ENCODE results near the gene MEGF6. TPM values are rescaled to one million over a fixed set of nuclear protein-coding genes. Genes with fewer than 3 reads are reported as not detected.
"Not testable (repeated sequence)": the region's sequence is repeated elsewhere in the genome, so short reads cannot be mapped to it uniquely, and the experiment has no call there.

Gene MEGF6
- total RNA-seq, 2 donors from 2014 or later, result 63.1 to 63.8 TPM

DNA sequence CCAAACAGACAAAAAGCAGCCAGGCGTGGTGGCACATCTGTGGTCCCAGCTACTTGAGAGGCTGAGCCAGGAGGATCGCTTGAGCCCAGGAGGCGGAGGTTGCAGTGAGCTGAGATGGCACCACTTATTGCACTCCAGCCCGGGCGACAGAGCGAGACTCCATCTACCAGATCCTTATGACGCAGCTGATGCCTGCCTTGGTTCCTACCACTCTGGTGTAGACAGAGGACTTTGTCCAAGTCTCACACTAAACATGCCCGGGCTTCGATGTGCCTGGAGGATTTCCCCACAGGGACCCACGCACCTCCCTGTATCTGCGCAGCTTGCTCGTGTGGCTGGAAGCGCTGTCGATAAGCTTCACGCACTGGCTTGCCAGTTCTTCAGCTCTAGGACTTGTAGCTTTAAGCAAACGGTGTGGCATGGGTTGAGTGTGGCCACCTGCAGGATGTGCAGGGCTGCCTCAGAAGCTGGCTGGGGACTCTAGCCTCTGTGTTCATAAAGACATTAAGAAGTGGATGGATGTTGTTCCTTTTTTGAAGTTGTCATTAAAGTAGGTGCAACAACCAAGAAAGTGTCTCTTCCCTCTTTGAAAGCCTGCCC, 18.4 kb upstream of the MEGF6 start:
- Mint-ChIP-seq H3K27ac (no peak overlapping the region), H3K4me3 (no peak overlapping the region), H3K36me3 (ENCODE audit: low read depth) (no peaks in the 10 kb centered on the region), H3K4me1 (peaks cover 7% of the 10 kb centered on the region), H3K27me3 (no peaks in the 10 kb centered on the region)
- ATAC-seq, result no peak
- DNase-seq, result no peak
- H3K9me3 ChIP-seq (ENCODE audit: control insufficient read depth, low read length, poor library complexity, severe bottlenecking), result no peaks in the 10 kb centered on the region

DNA sequence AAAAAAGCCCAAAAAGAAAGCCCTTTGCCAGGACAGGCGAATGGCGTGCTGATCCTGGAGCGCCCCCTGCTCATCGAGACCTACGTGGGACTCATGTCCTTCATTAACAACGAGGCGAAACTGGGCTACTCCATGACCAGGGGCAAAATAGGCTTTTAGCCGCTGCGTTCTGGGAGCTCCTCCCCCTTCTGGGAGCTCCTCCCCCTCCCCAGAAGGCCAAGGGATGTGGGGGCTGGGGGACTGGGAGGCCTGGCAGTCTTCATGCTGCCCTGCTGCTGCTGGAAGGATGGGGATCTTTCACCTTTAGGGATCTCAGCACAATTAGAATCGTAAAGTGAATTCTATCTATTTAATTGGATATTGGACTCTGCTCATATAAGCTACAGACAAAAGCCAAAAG, 17.1 kb upstream of the MEGF6 start:
- H3K9me3 ChIP-seq (ENCODE audit: control insufficient read depth, low read length, poor library complexity, severe bottlenecking), result no peaks in the 10 kb centered on the region
- Mint-ChIP-seq H3K27me3 (no peaks in the 10 kb centered on the region), H3K36me3 (ENCODE audit: low read depth) (no peaks in the 10 kb centered on the region), H3K4me3 (no peak overlapping the region), H3K27ac (peak overlapping the region; percentile 32), H3K4me1 (peaks cover 19% of the 10 kb centered on the region)
- ATAC-seq (no peak), DNase-seq (no peak)

GRCh38 chr1:3627515-3628253, 16.4 kb upstream of the MEGF6 start:
- no peak overlapping the region for H3K4me3 Mint-ChIP-seq

DNA sequence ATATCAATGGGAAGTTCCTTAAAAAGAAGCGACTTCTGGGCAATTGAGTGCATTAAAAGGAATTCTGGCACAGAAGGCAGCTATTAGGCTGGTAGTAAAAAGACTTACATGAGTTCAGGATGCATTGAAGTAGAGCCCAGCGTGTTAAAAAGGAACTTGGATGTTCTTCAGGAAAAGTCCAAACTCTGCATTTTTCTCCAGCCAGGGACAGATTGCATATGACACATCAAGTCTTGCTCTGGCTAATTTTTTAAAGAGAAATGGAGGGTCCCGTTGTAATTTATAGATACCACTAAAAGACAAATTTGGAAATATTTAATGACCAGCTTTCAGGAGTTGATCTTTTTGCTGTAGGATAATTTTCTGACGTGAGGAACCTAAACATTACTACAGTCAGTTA, 14.7 kb upstream of the MEGF6 start:
- H3K9me3 ChIP-seq (ENCODE audit: control insufficient read depth, low read length, poor library complexity, severe bottlenecking), result no peaks in the 10 kb centered on the region
- Mint-ChIP-seq H3K36me3 (ENCODE audit: low read depth) (no peaks in the 10 kb centered on the region), H3K4me3 (peak overlapping the region; percentile 99), H3K27ac (peak overlapping the region; percentile 60), H3K27me3 (no peaks in the 10 kb centered on the region), H3K4me1 (peaks cover 33% of the 10 kb centered on the region)
- no peak for ATAC-seq
- no peak for DNase-seq

More at GRCh38 chr1:3627515-3628253, 16.4 kb upstream of the MEGF6 start:
- no peaks in the 10 kb centered on the region for H3K27me3 Mint-ChIP-seq
- H3K9me3 ChIP-seq (ENCODE audit: control insufficient read depth, low read length, poor library complexity, severe bottlenecking), result no peaks in the 10 kb centered on the region
- peak overlapping the region; percentile 32 for H3K27ac Mint-ChIP-seq
- DNase-seq (no peak), ATAC-seq (no peak)
- no peaks in the 10 kb centered on the region for H3K36me3 Mint-ChIP-seq (ENCODE audit: low read depth)
- H3K4me1 Mint-ChIP-seq, result peaks cover 27% of the 10 kb centered on the region

DNA sequence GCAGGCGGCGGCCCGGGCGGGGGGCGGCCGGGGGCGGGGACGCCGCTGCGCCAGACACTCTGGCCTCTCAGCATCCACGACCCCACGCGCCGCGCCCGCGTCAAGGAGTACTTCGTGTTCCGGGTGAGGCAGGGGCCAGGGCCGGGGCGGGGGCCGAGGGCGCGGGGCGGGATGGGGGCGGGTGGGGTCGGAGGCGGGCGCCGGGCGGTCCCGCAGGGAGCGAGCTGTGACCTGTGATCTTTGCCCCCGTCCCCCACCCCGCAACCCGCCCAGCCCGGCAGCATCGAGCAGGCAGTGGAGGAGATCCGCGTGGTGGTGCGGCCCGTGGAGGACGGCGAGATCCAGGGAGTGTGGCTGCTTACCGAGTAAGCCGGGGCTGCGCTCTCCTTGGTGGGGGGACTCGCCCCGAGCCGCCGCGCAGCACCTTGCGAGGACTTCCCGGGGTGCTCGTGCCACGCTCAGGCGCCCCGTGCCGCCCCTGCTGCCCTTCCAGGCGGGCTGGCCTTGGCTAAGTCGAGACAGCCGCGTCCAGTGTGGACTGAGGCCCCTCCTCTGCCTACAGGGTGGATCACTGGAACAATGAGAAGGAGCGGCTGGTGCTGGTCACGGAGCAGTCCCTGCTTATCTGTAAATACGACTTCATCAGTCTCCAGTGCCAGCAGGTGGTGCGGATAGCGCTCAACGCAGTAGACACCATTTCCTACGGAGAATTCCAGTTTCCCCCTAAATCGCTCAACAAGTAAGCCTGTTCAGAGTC, 14.0 kb upstream of the MEGF6 start:
- H3K9me3 ChIP-seq (ENCODE audit: control insufficient read depth, low read length, poor library complexity, severe bottlenecking), result no peaks in the 10 kb centered on the region
- H3K4me1 Mint-ChIP-seq, result peaks cover 34% of the 10 kb centered on the region
- no peaks in the 10 kb centered on the region for H3K27me3 Mint-ChIP-seq
- no peaks in the 10 kb centered on the region for H3K36me3 Mint-ChIP-seq (ENCODE audit: low read depth)
- H3K27ac Mint-ChIP-seq, result peak overlapping the region; percentile 92
- peak in 1 of 3 donors; percentile 24 for DNase-seq
- peak; percentile 24 for ATAC-seq
- H3K4me3 Mint-ChIP-seq, result peak overlapping the region; percentile 99

GRCh38 chr1:3624200-3625136, 13.2 kb upstream of the MEGF6 start, which contains the start of gene TPRG1L:
TSS of gene TPRG1L (plus strand) at chr1:3625015. CDS start at chr1:3625073, 58 bp downstream.
- DNase-seq (peak; percentile 98 to 99 (median 99)), ATAC-seq (peak; percentile 95)
- no peaks in the 10 kb centered on the region for H3K27me3 Mint-ChIP-seq
- H3K27ac Mint-ChIP-seq, result peak within 1 kb of the TSS; percentile 92
- H3K4me1 Mint-ChIP-seq, result peaks cover 36% of the 10 kb centered on the region
- H3K4me3 Mint-ChIP-seq, result peak within 1 kb of the TSS; percentile 99
- H3K36me3 Mint-ChIP-seq (ENCODE audit: low read depth), result no peaks in the 10 kb centered on the region
- H3K9me3 ChIP-seq (ENCODE audit: control insufficient read depth, low read length, poor library complexity, severe bottlenecking), result no peaks in the 10 kb centered on the region

DNA sequence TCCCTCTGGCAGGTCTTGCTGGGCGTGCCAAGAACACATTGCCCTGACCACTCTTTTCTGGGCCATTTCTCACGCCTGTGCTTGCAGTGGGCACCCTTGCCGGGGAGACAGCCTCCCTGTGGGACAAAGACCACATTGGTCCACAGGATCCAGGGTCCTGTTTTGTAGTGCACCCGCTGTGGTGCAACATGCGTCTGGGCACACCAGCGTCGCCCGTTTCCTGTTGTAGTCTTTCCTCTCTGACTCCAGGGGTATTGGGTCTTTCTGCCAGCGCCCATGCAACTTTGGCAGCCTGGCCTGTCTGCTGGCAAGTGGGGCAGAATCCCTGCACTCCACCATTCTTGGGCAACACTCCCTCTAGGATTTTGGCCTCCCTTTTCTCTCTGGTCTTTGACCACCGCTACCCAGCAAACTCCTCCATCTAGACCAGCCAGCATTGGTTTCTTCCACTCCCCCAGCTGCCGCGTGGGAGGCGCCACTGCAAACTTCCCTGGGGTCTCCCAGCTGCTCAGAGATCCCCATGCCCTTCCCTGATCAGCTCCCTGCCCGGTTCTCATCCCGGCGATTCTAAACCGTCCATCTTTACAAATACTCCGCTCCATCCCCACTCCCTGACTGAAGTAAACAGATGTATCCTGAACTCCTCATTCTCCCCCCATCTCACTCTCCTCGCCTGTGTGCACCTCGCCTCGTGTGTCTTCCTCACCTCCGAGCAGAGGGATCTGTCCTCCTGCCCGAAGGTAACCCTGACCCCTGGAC, 12.3 kb upstream of the MEGF6 start:
- no peaks in the 10 kb centered on the region for H3K36me3 Mint-ChIP-seq (ENCODE audit: low read depth)

DNA sequence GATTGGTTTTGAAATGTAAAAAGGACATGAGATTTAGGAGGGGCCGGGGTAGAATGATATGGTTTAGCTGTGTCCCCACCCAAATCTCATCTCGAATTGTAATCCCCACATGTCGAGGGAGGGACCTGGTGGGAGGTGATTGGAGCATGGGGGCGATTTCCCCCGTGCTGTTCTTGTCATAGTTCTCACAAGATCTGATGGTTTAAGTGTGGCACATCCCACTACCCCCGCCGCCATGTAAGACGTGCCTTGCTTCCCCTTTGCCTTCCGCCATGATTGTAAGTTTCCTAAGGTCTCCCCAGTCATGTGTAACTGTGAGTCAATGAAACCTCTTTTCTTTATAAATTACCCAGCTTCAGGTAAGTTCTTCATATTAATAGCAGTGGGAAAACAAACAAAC, 10.8 kb upstream of the MEGF6 start:
- not testable (repeated sequence) for H3K4me3 Mint-ChIP-seq; H3K27me3 Mint-ChIP-seq; DNase-seq; H3K9me3 ChIP-seq (ENCODE audit: control insufficient read depth, low read length, poor library complexity, severe bottlenecking); ATAC-seq; H3K36me3 Mint-ChIP-seq (ENCODE audit: low read depth)
- Mint-ChIP-seq H3K4me1 (peaks cover 39% of the 10 kb centered on the region), H3K27ac (peak overlapping the region; percentile 92)

More for the DNA sequence above, 12.3 kb upstream of the MEGF6 start:
- peak overlapping the region; percentile 99 for H3K4me3 Mint-ChIP-seq
- H3K27me3 Mint-ChIP-seq, result no peaks in the 10 kb centered on the region
- peaks cover 39% of the 10 kb centered on the region for H3K4me1 Mint-ChIP-seq
- H3K27ac Mint-ChIP-seq, result peak overlapping the region; percentile 92
- DNase-seq, result no peak
- no peaks in the 10 kb centered on the region for H3K9me3 ChIP-seq (ENCODE audit: control insufficient read depth, low read length, poor library complexity, severe bottlenecking)
- ATAC-seq, result no peak

GRCh38 chr1:3621151-3621671, 9.9 kb upstream of the MEGF6 start:
- not testable (repeated sequence) for H3K4me3 Mint-ChIP-seq; H3K27me3 Mint-ChIP-seq; ATAC-seq; H3K36me3 Mint-ChIP-seq (ENCODE audit: low read depth); DNase-seq; H3K9me3 ChIP-seq (ENCODE audit: control insufficient read depth, low read length, poor library complexity, severe bottlenecking)
- H3K27ac Mint-ChIP-seq, result peak overlapping the region; percentile 92
- H3K4me1 Mint-ChIP-seq, result peaks cover 39% of the 10 kb centered on the region

DNA sequence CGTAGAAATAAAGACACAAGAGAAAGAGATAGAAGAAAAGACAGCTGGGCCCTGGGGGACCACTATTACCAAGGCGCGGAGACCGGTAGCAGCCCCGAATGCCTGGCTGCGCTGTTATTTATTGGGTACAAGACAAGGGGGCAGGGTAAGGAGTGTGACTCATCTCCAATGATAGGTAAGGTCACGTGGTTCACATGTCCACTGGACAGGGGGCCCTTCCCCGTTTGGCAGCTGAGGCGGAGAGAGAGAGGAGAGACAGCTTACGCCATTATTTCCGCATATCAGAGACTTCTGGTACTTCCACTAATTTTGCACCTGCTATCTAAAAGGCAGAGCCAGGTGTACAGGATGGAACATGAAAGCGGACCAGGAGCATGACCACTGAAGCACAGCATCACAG, 9.4 kb upstream of the MEGF6 start:
- Mint-ChIP-seq H3K27me3 (peaks cover 8% of the 10 kb centered on the region), H3K27ac (peak overlapping the region; percentile 87), H3K36me3 (ENCODE audit: low read depth) (no peaks in the 10 kb centered on the region), H3K4me3 (no peak overlapping the region), H3K4me1 (peaks cover 34% of the 10 kb centered on the region)
- H3K9me3 ChIP-seq (ENCODE audit: control insufficient read depth, low read length, poor library complexity, severe bottlenecking), result no peaks in the 10 kb centered on the region
- DNase-seq (no peak), ATAC-seq (no peak)

DNA sequence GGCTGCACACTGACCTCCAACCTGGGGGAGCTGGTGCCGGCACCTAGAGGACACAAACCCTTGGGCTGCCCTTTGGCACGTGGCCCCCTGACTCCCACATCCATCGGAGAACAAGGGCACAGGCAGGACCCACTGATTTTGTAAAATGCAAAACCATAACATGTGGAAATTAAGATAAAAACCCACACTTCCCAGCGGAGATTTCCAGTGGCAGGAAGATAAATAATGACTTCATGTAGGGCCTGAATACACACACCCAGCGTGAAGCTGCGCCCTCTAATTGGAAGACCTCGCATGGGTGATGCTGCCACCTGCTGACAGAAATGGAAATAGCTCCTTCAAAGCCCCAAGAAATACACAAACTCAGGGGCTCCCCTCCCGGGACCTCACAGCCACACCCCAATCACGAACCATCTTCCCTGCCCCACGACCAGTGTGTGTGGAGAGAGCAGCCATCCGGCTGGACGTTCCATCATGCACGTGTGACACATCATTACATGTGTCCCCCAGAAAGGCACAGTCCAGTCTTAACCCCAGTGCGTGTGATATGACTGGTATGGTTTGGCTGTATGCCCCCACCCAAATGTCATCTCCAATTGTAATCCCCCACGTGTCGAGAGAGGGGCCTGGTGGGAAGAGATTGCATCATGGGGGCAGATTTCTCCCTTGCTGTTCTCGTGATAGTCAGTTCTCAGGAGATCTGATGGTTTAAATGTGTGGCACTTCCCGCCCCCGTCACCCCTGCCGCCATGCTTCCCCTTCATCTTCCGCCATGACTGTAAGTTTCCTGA, 7.8 kb upstream of the MEGF6 start:
- ATAC-seq (peak; percentile 92), DNase-seq (peak; percentile 57 to 66 (median 58))
- Mint-ChIP-seq H3K36me3 (ENCODE audit: low read depth) (no peaks in the 10 kb centered on the region), H3K27me3 (peaks cover 25% of the 10 kb centered on the region), H3K27ac (peak overlapping the region; percentile 2), H3K4me3 (no peak overlapping the region), H3K4me1 (peaks cover 26% of the 10 kb centered on the region)
- H3K9me3 ChIP-seq (ENCODE audit: control insufficient read depth, low read length, poor library complexity, severe bottlenecking), result no peaks in the 10 kb centered on the region
